Muscle layer of duodenum (tissue), 2 donors: Measurements from ENCODE around the gene DCLRE1A.

Experiments
- H3K27ac ChIP-seq: one replicate; pipeline ENCODE4 v1.7.0; 2013; ENCODE audit warnings: mild to moderate bottlenecking, low read length
- H3K27me3 ChIP-seq: one replicate; pipeline ENCODE4 v1.7.0; 2013; ENCODE audit warnings: low read depth, mild to moderate bottlenecking, control low read depth, low read length
- H3K36me3 ChIP-seq, 2 donors: one replicate each; pipeline ENCODE4 v1.7.0; 2013; ENCODE audit warnings: low read length in 2 of 2, control low read depth in 1 of 2, mild to moderate bottlenecking in 1 of 2; ENCODE audit not compliant: insufficient read depth in 2 of 2, control insufficient read depth in 1 of 2
- H3K4me1 ChIP-seq, 2 donors: one replicate each; pipeline ENCODE4 v1.7.0; 2013; ENCODE audit warnings: low read length in 2 of 2, mild to moderate bottlenecking in 2 of 2, control low read depth in 1 of 2, moderate library complexity in 1 of 2; ENCODE audit not compliant: insufficient read depth in 2 of 2, control insufficient read depth in 1 of 2
- H3K4me3 ChIP-seq, 2 donors: one replicate each; pipeline ENCODE4 v1.7.0; 2013; ENCODE audit warnings: low read length in 2 of 2, low read depth in 1 of 2, mild to moderate bottlenecking in 1 of 2
- H3K9me3 ChIP-seq, 2 donors: one replicate each; pipeline ENCODE4 v1.7.0; 2013; ENCODE audit warnings: low read length in 2 of 2, control low read depth in 1 of 2, mild to moderate bottlenecking in 1 of 2; ENCODE audit not compliant: control insufficient read depth in 1 of 2
- donor health status: healthy.

Gene DCLRE1A

GRCh38 chr10:113854013-113854760 lies at the start of gene DCLRE1A, which contains the start of gene NHLRC2:
Gene DCLRE1A (minus strand): TSS chr10:113854082. CDS start chr10:113853182, 900 bp downstream.
Gene NHLRC2 (plus strand): TSS chr10:113854661. CDS start chr10:113854873, 212 bp downstream.
- no peaks in the 10 kb centered on the region for H3K27me3 ChIP-seq
- H3K27ac ChIP-seq, result peak within 1 kb of the TSS; percentile 97
- H3K4me1 ChIP-seq, result peaks cover 17 to 52% of the 10 kb centered on the region in 2 donors
- H3K9me3 ChIP-seq, result no peaks in the 10 kb centered on the region
- H3K36me3 ChIP-seq, result peaks cover 3 to 8% of the 10 kb centered on the region in 2 donors
- peak within 1 kb of the TSS; percentile 90 to 92 for H3K4me3 ChIP-seq

DNA sequence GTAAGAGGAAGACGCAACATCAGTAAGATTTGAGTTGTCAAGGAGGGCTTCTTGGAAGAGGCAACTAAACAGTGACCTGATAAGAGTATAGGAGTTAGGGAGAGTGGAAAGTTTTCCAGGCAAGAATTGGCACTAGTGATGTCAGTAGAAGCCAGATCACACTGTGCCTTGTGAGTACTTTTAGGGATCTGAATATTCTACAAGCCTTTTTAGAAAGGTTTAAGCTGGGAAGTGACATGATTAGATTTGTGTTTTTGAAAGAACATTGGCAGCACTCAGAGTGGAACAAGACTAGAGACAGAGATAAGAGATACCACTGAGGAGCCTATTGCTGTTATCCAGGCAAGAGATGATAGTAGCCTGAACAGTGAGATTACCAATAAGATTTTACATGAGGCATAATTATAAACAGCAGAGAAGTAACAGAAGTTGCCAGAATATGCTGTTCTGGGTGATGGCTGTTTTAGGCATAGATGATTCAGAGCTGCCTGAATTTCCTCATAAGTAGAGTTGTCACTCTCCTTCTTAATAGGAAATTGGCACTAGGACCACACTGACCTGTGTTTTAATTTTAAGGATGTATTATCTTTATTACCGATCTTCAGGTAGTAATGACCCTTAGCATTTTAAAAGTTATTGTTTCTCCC lies 46.2 kb upstream of the DCLRE1A start:
- Histone ChIP-seq H3K36me3 (peaks cover 36 to 41% of the 10 kb centered on the region in 2 donors), H3K27ac (no peak overlapping the region)

GRCh38 chr10:113897693-113898618 lies 44.1 kb upstream of the DCLRE1A start:
- H3K27me3 ChIP-seq, result no peaks in the 10 kb centered on the region
- no peaks in the 10 kb centered on the region for H3K4me1 ChIP-seq
- no peak overlapping the region for H3K4me3 ChIP-seq
- H3K27ac ChIP-seq, result no peak overlapping the region
- peaks cover 21 to 28% of the 10 kb centered on the region in 2 donors for H3K36me3 ChIP-seq
- H3K9me3 ChIP-seq, result no peaks in the 10 kb centered on the region

More for the DNA sequence above, 46.2 kb upstream of the DCLRE1A start:
- no peaks in the 10 kb centered on the region for H3K27me3 ChIP-seq
- H3K4me3 ChIP-seq, result no peak overlapping the region
- no peaks in the 10 kb centered on the region for H3K9me3 ChIP-seq
- no peaks in the 10 kb centered on the region for H3K4me1 ChIP-seq

GRCh38 chr10:113895018-113895417 lies 41.1 kb upstream of the DCLRE1A start:
- Histone ChIP-seq H3K27me3 (no peaks in the 10 kb centered on the region), H3K27ac (no peak overlapping the region), H3K9me3 (no peaks in the 10 kb centered on the region), H3K4me1 (peaks cover 0 to 3% of the 10 kb centered on the region in 2 donors), H3K4me3 (no peak overlapping the region), H3K36me3 (peaks cover 7 to 12% of the 10 kb centered on the region in 2 donors)

- Histone ChIP-seq H3K9me3 (no peaks in the 10 kb centered on the region), H3K27ac (no peak overlapping the region), H3K4me1 (peaks cover 0 to 3% of the 10 kb centered on the region in 2 donors), H3K36me3 (peaks cover 7 to 12% of the 10 kb centered on the region in 2 donors), H3K27me3 (no peaks in the 10 kb centered on the region), H3K4me3 (no peak overlapping the region)
Measured at GRCh38 chr10:113894581-113894980, 40.7 kb upstream of the DCLRE1A start.

- Histone ChIP-seq H3K4me3 (no peak overlapping the region), H3K27ac (no peak overlapping the region), H3K4me1 (peaks cover 0 to 3% of the 10 kb centered on the region in 2 donors), H3K9me3 (no peaks in the 10 kb centered on the region), H3K27me3 (no peaks in the 10 kb centered on the region), H3K36me3 (peaks cover 5 to 6% of the 10 kb centered on the region in 2 donors)
Measured at GRCh38 chr10:113893570-113893969, 39.7 kb upstream of the DCLRE1A start.

DNA sequence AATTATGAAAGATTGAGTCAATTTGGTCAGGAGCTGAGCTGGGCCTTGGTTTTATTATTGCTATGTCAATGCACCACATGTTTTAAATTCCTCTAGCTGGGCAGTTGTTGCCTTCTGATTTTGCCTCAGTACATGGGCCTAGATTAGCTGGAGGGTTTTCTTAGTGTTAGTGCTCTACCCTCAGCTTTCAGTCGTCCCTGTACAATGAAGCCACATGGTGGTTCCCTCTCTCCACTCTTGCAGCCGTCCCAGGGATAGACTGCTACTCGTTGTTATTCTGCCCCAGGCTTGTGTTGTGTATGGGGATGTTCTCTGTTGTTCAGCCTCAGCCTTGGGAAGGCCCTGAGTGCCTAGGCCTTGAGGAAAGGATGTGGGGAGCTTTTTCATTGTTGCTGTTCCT lies 37.6 kb upstream of the DCLRE1A start:
- Histone ChIP-seq H3K4me3 (no peak overlapping the region), H3K36me3 (peaks cover 0 to 5% of the 10 kb centered on the region in 2 donors), H3K9me3 (no peaks in the 10 kb centered on the region), H3K27me3 (no peaks in the 10 kb centered on the region), H3K4me1 (peaks cover 0 to 3% of the 10 kb centered on the region in 2 donors), H3K27ac (no peak overlapping the region)

GRCh38 chr10:113890769-113891168 lies 36.9 kb upstream of the DCLRE1A start:
- H3K4me3 ChIP-seq, result no peak overlapping the region
- H3K27ac ChIP-seq, result no peak overlapping the region
- no peaks in the 10 kb centered on the region for H3K27me3 ChIP-seq
- no peaks in the 10 kb centered on the region for H3K9me3 ChIP-seq
- peaks cover under 1 to 8% of the 10 kb centered on the region in 2 donors for H3K36me3 ChIP-seq
- H3K4me1 ChIP-seq, result peaks cover 0 to 3% of the 10 kb centered on the region in 2 donors

DNA sequence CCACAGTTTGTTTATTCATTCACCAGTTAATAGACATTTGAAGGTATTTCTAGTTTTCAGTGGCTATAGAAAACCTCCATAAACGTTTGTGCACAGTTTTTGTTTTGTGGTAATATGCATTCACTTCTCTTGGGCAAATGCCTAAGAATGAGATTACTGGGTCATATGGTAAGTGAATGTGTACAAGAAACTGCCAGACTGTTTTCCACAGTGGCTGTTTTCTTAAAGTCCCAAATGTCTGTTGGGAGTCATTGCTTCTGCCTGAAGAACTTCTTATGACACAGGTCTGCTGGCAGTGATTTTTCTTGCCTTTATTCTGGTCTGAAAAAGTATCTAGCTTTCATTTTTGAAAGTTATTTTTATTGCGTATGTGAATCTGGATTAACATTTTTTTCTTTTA lies 36.0 kb upstream of the DCLRE1A start:
- no peaks in the 10 kb centered on the region for H3K9me3 ChIP-seq
- H3K27me3 ChIP-seq, result no peaks in the 10 kb centered on the region
- peaks cover 3 to 13% of the 10 kb centered on the region in 2 donors for H3K36me3 ChIP-seq
- no peak overlapping the region for H3K4me3 ChIP-seq
- H3K4me1 ChIP-seq, result peaks cover 0 to 3% of the 10 kb centered on the region in 2 donors
- no peak overlapping the region for H3K27ac ChIP-seq

GRCh38 chr10:113882240-113882639 lies 28.4 kb upstream of the DCLRE1A start:
- H3K4me3 ChIP-seq, result no peak overlapping the region
- no peaks in the 10 kb centered on the region for H3K4me1 ChIP-seq
- no peaks in the 10 kb centered on the region for H3K9me3 ChIP-seq
- H3K27ac ChIP-seq, result no peak overlapping the region
- H3K27me3 ChIP-seq, result no peaks in the 10 kb centered on the region
- H3K36me3 ChIP-seq, result peaks cover 10 to 17% of the 10 kb centered on the region in 2 donors

DNA sequence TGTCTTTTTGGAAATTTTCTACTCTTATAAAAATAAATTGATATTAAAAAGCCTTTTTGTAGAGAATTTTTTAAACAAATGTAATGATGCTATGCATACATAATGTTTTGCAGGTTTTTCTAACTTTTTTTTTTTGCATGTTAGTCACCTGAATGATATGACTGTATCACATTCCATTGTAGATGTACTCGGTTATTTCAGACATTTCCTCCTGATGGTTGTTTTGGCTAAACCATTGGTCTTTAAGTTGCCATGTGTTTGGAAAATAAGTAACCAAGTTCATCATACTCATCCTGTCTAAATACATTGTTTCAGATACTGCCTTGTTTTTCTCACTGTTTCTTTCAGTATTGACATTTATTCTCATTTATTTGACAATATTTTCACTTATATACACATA lies 26.4 kb upstream of the DCLRE1A start:
- no peaks in the 10 kb centered on the region for H3K27me3 ChIP-seq
- peaks cover 4 to 9% of the 10 kb centered on the region in 2 donors for H3K36me3 ChIP-seq
- H3K4me1 ChIP-seq, result no peaks in the 10 kb centered on the region
- no peak overlapping the region for H3K4me3 ChIP-seq
- no peaks in the 10 kb centered on the region for H3K9me3 ChIP-seq
- H3K27ac ChIP-seq, result no peak overlapping the region
